ENCODE measurements around the gene DDB1. TPM values are rescaled to one million over a fixed set of nuclear protein-coding genes. Genes with fewer than 3 reads are reported as not detected.

Gene DDB1
- total RNA-seq, 2 donors from 2014 or later: 244 to 251 TPM

- peaks cover 38% of the 10 kb centered on the region for H3K36me3 Mint-ChIP-seq (ENCODE audit: low read depth)
- Histone ChIP-seq H3K9me3 (ENCODE audit: control insufficient read depth, low read length) (no peaks in the 10 kb centered on the region), H3K9ac (ENCODE audit: extremely low read depth, low read length, poor library complexity, severe bottlenecking) (no peak overlapping the region), H3K4me1 (ENCODE audit: control insufficient read depth, insufficient read depth, low read length) (no peaks in the 10 kb centered on the region), H3K27me3 (ENCODE audit: control insufficient read depth, insufficient read depth, low read length, poor library complexity, severe bottlenecking) (no peaks in the 10 kb centered on the region), H3K36me3 (ENCODE audit: control insufficient read depth, insufficient read depth, low read length) (peaks cover 97% of the 10 kb centered on the region), H3K27ac (ENCODE audit: low read depth, low read length) (no peak overlapping the region), H3K4me3 (ENCODE audit: low read length) (no peak overlapping the region)
- H3K27me3 Mint-ChIP-seq (ENCODE audit: insufficient read depth): no peaks in the 10 kb centered on the region
- H3K27ac Mint-ChIP-seq: no peak overlapping the region
- no peak overlapping the region for H3K4me3 Mint-ChIP-seq
- no peaks in the 10 kb centered on the region for H3K9me3 Mint-ChIP-seq
- H3K4me1 Mint-ChIP-seq: no peaks in the 10 kb centered on the region
- DNase-seq: no peak
- whole genome bisulfite sequencing, 2 experiments (ENCODE audit: insufficient coverage in 1 of 2, insufficient read length in 1 of 2): 96 to 98% methylated on average over 6 to 8 of the region's 8 CpGs
- no peak for TF ChIP-seq CTCF (conservative IDR thresholded peaks at IDR 0.05)
Measured at GRCh38 chr11:61310749-61311148, 22.2 kb downstream of the DDB1 start.

- Histone ChIP-seq H3K9me3 (ENCODE audit: control insufficient read depth, low read length) (no peaks in the 10 kb centered on the region), H3K27me3 (ENCODE audit: control insufficient read depth, insufficient read depth, low read length, poor library complexity, severe bottlenecking) (no peaks in the 10 kb centered on the region), H3K9ac (ENCODE audit: extremely low read depth, low read length, poor library complexity, severe bottlenecking) (no peak overlapping the region), H3K4me1 (ENCODE audit: control insufficient read depth, insufficient read depth, low read length) (no peaks in the 10 kb centered on the region), H3K27ac (ENCODE audit: low read depth, low read length) (no peak overlapping the region), H3K4me3 (ENCODE audit: low read length) (no peak overlapping the region), H3K36me3 (ENCODE audit: control insufficient read depth, insufficient read depth, low read length) (peaks cover 98% of the 10 kb centered on the region)
- Mint-ChIP-seq H3K36me3 (ENCODE audit: low read depth) (peaks cover 38% of the 10 kb centered on the region), H3K4me1 (no peaks in the 10 kb centered on the region), H3K27ac (no peak overlapping the region), H3K9me3 (no peaks in the 10 kb centered on the region), H3K27me3 (ENCODE audit: insufficient read depth) (no peaks in the 10 kb centered on the region), H3K4me3 (no peak overlapping the region)
- DNase-seq: no peak
- 92 to 95% methylated on average over 6 to 7 of the region's 7 CpGs for WGBS, 2 experiments (ENCODE audit: insufficient coverage in 1 of 2, insufficient read length in 1 of 2)
- TF ChIP-seq CTCF (conservative IDR thresholded peaks at IDR 0.05): no peak
Measured at GRCh38 chr11:61309739-61310138, 23.2 kb downstream of the DDB1 start.

- Histone ChIP-seq H3K4me3 (ENCODE audit: low read length) (no peak overlapping the region), H3K27ac (ENCODE audit: low read depth, low read length) (no peak overlapping the region), H3K27me3 (ENCODE audit: control insufficient read depth, insufficient read depth, low read length, poor library complexity, severe bottlenecking) (no peaks in the 10 kb centered on the region), H3K9me3 (ENCODE audit: control insufficient read depth, low read length) (no peaks in the 10 kb centered on the region), H3K4me1 (ENCODE audit: control insufficient read depth, insufficient read depth, low read length) (no peaks in the 10 kb centered on the region), H3K9ac (ENCODE audit: extremely low read depth, low read length, poor library complexity, severe bottlenecking) (no peak overlapping the region), H3K36me3 (ENCODE audit: control insufficient read depth, insufficient read depth, low read length) (peaks cover 94% of the 10 kb centered on the region)
- peaks cover 36% of the 10 kb centered on the region for H3K36me3 Mint-ChIP-seq (ENCODE audit: low read depth)
- H3K4me1 Mint-ChIP-seq: no peaks in the 10 kb centered on the region
- WGBS, 2 experiments (ENCODE audit: insufficient coverage in 1 of 2, insufficient read length in 1 of 2): 89 to 93% methylated on average over 3 to 4 of the region's 4 CpGs
- no peaks in the 10 kb centered on the region for H3K27me3 Mint-ChIP-seq (ENCODE audit: insufficient read depth)
- no peak overlapping the region for H3K27ac Mint-ChIP-seq
- no peaks in the 10 kb centered on the region for H3K9me3 Mint-ChIP-seq
- H3K4me3 Mint-ChIP-seq: no peak overlapping the region
- DNase-seq: no peak
- TF ChIP-seq CTCF (conservative IDR thresholded peaks at IDR 0.05): no peak
Measured at GRCh38 chr11:61309141-61309540, 23.8 kb downstream of the DDB1 start.
